Thymus (tissue), 11 donors: ENCODE measurements around the gene NUBP1. TPM values are rescaled to one million over a fixed set of nuclear protein-coding genes. Genes with fewer than 3 reads are reported as not detected.
"Not testable (repeated sequence)": the region's sequence is repeated elsewhere in the genome, so short reads cannot be mapped to it uniquely, and the experiment has no call there.

Source experiments
- DNase-seq, 9 donors: peaks; one replicate each; pipeline ENCODE4 v3.0.0-alpha.2; 2013; ENCODE audit warnings: low spot score in 9 of 9, low read depth in 6 of 9, missing footprints in 1 of 9
- H3K27ac ChIP-seq, 2 donors: one replicate each; pipeline ENCODE4 v1.5.1; 2013; ENCODE audit warnings: control low read depth in 1 of 2, low read depth in 1 of 2, low read length in 1 of 2, mild to moderate bottlenecking in 1 of 2, moderate library complexity in 1 of 2
- H3K27me3 ChIP-seq, 2 donors: one replicate each; pipeline ENCODE4 v1.5.1; 2013; ENCODE audit warnings: low read length in 1 of 2; ENCODE audit not compliant: control insufficient read depth in 2 of 2, insufficient read depth in 1 of 2
- H3K36me3 ChIP-seq, 2 donors: one replicate each; pipeline ENCODE4 v1.5.1; 2013; ENCODE audit warnings: low read length in 1 of 2, mild to moderate bottlenecking in 1 of 2, moderate library complexity in 1 of 2; ENCODE audit not compliant: control insufficient read depth in 2 of 2, insufficient read depth in 2 of 2
- H3K4me1 ChIP-seq, 2 donors: one replicate each; pipeline ENCODE4 v1.5.1; 2013; ENCODE audit warnings: low read length in 2 of 2; ENCODE audit not compliant: control insufficient read depth in 2 of 2, insufficient read depth in 2 of 2
- H3K4me3 ChIP-seq, 2 donors: one replicate each; pipeline ENCODE4 v1.5.1; 2013; ENCODE audit warnings: low read length in 2 of 2, control low read depth in 1 of 2, mild to moderate bottlenecking in 1 of 2
- H3K9me3 ChIP-seq, 2 donors: one replicate each; pipeline ENCODE4 v1.5.1; 2013; ENCODE audit warnings: low read length in 1 of 2, mild to moderate bottlenecking in 1 of 2; ENCODE audit not compliant: control insufficient read depth in 2 of 2, insufficient read depth in 1 of 2
- WGBS: extraction: QIAGEN DNeasy Blood & Tissue Kit; methylation state at CpG from one replicate; pipeline ENCODE4 v1.1.7; 2013; 5-methylcytosine and 5-hydroxymethylcytosine counted together
- polyA plus RNA-seq: library from polyadenylated mRNA; stranded (reverse); fragments of 200-250 nt; gene quantifications from one replicate; pipeline ENCODE4 v1.2.3, GENCODE V29; 2013
- total RNA-seq: library from RNA; stranded (reverse); fragments of 120-200 nt; gene quantifications from one replicate; pipeline ENCODE4 v1.2.4, GENCODE V29; 2013
- donor health status: healthy.

The NUBP1 gene
- total and polyA plus RNA-seq, 2 donors = 28.0 to 39.7 TPM

GRCh38 chr16:10776923-10777322, 33.3 kb downstream of the NUBP1 start:
- H3K9me3 ChIP-seq, H3K27ac ChIP-seq, H3K4me1 ChIP-seq, H3K27me3 ChIP-seq, H3K36me3 ChIP-seq, H3K4me3 ChIP-seq, DNase-seq: not testable (repeated sequence)
- 90% methylated on average over 6 of the region's 6 CpGs for WGBS

GRCh38 chr16:10777356-10777755, 33.7 kb downstream of the NUBP1 start:
- no peak for DNase-seq
- no peaks in the 10 kb centered on the region for H3K4me1 ChIP-seq
- H3K9me3 ChIP-seq = no peaks in the 10 kb centered on the region
- 96% methylated on average over 12 of the region's 12 CpGs for WGBS
- H3K4me3 ChIP-seq = no peak overlapping the region
- no peaks in the 10 kb centered on the region for H3K36me3 ChIP-seq
- no peak overlapping the region for H3K27ac ChIP-seq
- H3K27me3 ChIP-seq = no peaks in the 10 kb centered on the region

GRCh38 chr16:10779908-10780307, 36.3 kb downstream of the NUBP1 start:
- H3K27me3 ChIP-seq, H3K9me3 ChIP-seq, H3K27ac ChIP-seq, H3K36me3 ChIP-seq, DNase-seq, H3K4me3 ChIP-seq, H3K4me1 ChIP-seq: not testable (repeated sequence)
- WGBS = 98% methylated on average over 6 of the region's 6 CpGs

GRCh38 chr16:10780628-10781027, 37.0 kb downstream of the NUBP1 start:
- DNase-seq = no peak
- Histone ChIP-seq H3K27me3 (no peaks in the 10 kb centered on the region), H3K27ac (no peak overlapping the region), H3K9me3 (no peaks in the 10 kb centered on the region), H3K36me3 (no peaks in the 10 kb centered on the region), H3K4me1 (no peaks in the 10 kb centered on the region), H3K4me3 (no peak overlapping the region)
- 94% methylated on average over 4 of the region's 4 CpGs for WGBS

GRCh38 chr16:10782628-10783027, 39.0 kb downstream of the NUBP1 start:
- H3K9me3 ChIP-seq = no peaks in the 10 kb centered on the region
- no peaks in the 10 kb centered on the region for H3K27me3 ChIP-seq
- DNase-seq = no peak
- WGBS = 98% methylated on average over 2 of the region's 2 CpGs
- H3K4me3 ChIP-seq = no peak overlapping the region
- H3K4me1 ChIP-seq = no peaks in the 10 kb centered on the region
- H3K27ac ChIP-seq = no peak overlapping the region
- no peaks in the 10 kb centered on the region for H3K36me3 ChIP-seq

- no peak overlapping the region for H3K27ac ChIP-seq
- no peaks in the 10 kb centered on the region for H3K9me3 ChIP-seq
- H3K27me3 ChIP-seq = no peaks in the 10 kb centered on the region
- H3K4me3 ChIP-seq = no peak overlapping the region
- 98% methylated on average over 5 of the region's 5 CpGs for WGBS
- DNase-seq = no peak
- H3K36me3 ChIP-seq = no peaks in the 10 kb centered on the region
- no peaks in the 10 kb centered on the region for H3K4me1 ChIP-seq
Measured at GRCh38 chr16:10787304-10787703, 43.7 kb downstream of the NUBP1 start.

DNA sequence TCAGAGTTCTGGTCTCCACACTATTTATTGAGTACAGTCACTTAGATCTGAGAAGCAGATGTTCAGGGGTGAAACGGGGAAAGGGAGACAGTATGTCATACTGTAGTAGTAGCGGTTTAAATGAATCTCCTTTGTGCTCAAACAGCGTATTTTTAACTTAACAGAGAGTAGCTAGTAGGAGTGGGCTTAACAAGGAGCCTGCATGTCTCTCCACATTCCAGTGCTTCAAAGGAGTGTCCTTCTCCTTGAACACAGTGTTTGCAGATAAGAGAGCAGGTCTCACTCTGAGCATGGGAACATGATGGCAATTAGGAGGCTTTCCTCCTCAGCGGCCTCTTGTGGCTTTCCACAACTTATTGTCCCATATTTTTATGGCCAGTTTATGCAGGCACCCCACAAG, 45.0 kb downstream of the NUBP1 start:
- H3K36me3 ChIP-seq, H3K27me3 ChIP-seq, H3K9me3 ChIP-seq, H3K27ac ChIP-seq, DNase-seq, H3K4me1 ChIP-seq, H3K4me3 ChIP-seq: not testable (repeated sequence)
- 97% methylated on average over 4 of the region's 4 CpGs for WGBS

DNA sequence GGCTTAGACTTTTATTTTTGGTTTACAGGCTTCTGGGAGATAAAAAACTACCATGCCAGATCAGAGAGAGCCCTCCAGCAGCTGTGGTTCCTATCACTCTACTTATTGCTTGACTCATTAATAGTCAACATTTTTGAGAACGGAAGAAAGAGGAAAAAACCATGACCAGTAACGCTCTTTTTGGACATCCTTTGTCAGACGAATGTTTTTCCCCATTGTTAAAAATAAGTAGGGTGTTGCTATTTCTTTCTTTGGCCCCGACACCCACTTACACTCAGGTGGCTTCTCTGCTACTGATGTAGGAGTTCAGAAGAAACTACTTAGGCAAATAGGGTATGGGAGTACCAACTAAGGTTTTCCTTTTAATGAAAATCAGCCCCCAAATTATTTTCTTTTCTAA, 47.4 kb downstream of the NUBP1 start:
- Histone ChIP-seq H3K27ac (no peak overlapping the region), H3K4me1 (no peaks in the 10 kb centered on the region), H3K9me3 (no peaks in the 10 kb centered on the region), H3K27me3 (no peaks in the 10 kb centered on the region), H3K4me3 (no peak overlapping the region), H3K36me3 (no peaks in the 10 kb centered on the region)
- DNase-seq = no peak
- WGBS = 94% methylated on average over 4 of the region's 4 CpGs

DNA sequence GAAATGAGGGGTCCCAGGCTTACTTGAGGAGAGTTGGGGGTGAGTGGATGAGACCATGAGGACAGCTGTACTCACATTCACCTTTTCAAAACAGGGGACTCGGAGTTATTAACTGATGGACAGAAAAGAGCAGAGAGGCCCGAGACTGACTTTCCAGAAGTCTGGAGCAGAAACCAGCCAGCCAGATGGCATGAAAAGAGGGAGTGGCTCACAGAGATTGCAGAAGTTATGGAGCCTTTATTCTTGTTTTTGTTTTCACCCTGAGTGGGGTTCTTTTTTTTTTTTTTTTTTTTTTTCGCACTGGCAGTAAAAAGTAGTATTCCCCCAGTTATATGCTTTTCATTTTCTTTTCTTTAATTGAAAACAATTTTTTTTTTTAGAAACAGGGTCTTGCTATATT, 56.1 kb downstream of the NUBP1 start:
- Histone ChIP-seq H3K4me1 (peaks cover 0 to under 1% of the 10 kb centered on the region in 2 donors), H3K9me3 (no peaks in the 10 kb centered on the region), H3K4me3 (no peak overlapping the region), H3K36me3 (no peaks in the 10 kb centered on the region), H3K27me3 (no peaks in the 10 kb centered on the region), H3K27ac (no peak overlapping the region)
- 98% methylated on average over 3 of the region's 3 CpGs for WGBS
- no peak for DNase-seq

- Histone ChIP-seq H3K4me3 (no peak overlapping the region), H3K27ac (no peak overlapping the region), H3K9me3 (no peaks in the 10 kb centered on the region), H3K27me3 (no peaks in the 10 kb centered on the region), H3K4me1 (peaks cover 0 to 2% of the 10 kb centered on the region in 2 donors), H3K36me3 (no peaks in the 10 kb centered on the region)
- 93% methylated on average over 9 of the region's 9 CpGs for WGBS
- DNase-seq = no peak
Measured at GRCh38 chr16:10805334-10805733, 61.7 kb downstream of the NUBP1 start.
